Testis (tissue), 2 donors: ENCODE measurements around the gene MSRB1.

Experiments
- CTCF ChIP-seq, 3 experiments: fragments of 450-650 bp in 2 of 3; fragments of 200-600 bp in 1 of 3; sonication (generic) in 1 of 3; IDR thresholded peaks; one replicate each; pipeline ENCODE4 v1.5.1; 2016 to 2019; ENCODE audit warnings: antibody characterized with exemption in 3 of 3, mild to moderate bottlenecking in 2 of 3, moderate library complexity in 1 of 3
- POLR2A ChIP-seq: fragments of 450-650 bp; IDR thresholded peaks from one replicate; pipeline ENCODE4 v1.6.1; 2017; ENCODE audit warnings: antibody characterized with exemption, mild to moderate bottlenecking, moderate library complexity

- TF ChIP-seq CTCF (IDR thresholded peaks at IDR 0.05) (no peak), POLR2A (no peak)
Observed at GRCh38 chr16:1979271-1980029, 36.5 kb upstream of the MSRB1 start.
